HG03159 (cell line): Measurements from ENCODE around the gene TTC21A.

ENCODE experiments used
- ATAC-seq: cut with Tn5 transposase; IDR thresholded peaks from one replicate; pipeline ENCODE4 v1.9.1; 2021; ENCODE audit warnings: mild to moderate bottlenecking, moderate library complexity; ENCODE audit not compliant: unreplicated experiment

The TTC21A gene

GRCh38 chr3:39177708-39178332 is 70.3 kb downstream of the TTC21A start:
- no peak for ATAC-seq

- no peak for ATAC-seq
Measured at GRCh38 chr3:39178553-39178952, 71.1 kb downstream of the TTC21A start.

- ATAC-seq = no peak
Measured at GRCh38 chr3:39180183-39180545, 72.7 kb downstream of the TTC21A start.

- peak; percentile 94 for ATAC-seq
Measured at GRCh38 chr3:39180546-39181346, 73.3 kb downstream of the TTC21A start.

GRCh38 chr3:39181408-39182335 is 74.2 kb downstream of the TTC21A start:
- ATAC-seq = no peak

GRCh38 chr3:39183211-39184080 is 76.0 kb downstream of the TTC21A start:
- no peak for ATAC-seq

GRCh38 chr3:39184081-39184967 is 76.8 kb downstream of the TTC21A start:
- ATAC-seq = no peak

GRCh38 chr3:39184968-39185285 is 77.4 kb downstream of the TTC21A start:
- no peak for ATAC-seq

- ATAC-seq = no peak
Measured at GRCh38 chr3:39185326-39185958, 78.0 kb downstream of the TTC21A start.

GRCh38 chr3:39185959-39186691 is 78.6 kb downstream of the TTC21A start:
- no peak for ATAC-seq

- no peak for ATAC-seq
Measured at GRCh38 chr3:39186692-39187151, 79.2 kb downstream of the TTC21A start.

- ATAC-seq = no peak
Measured at GRCh38 chr3:39187372-39188155, 80.1 kb downstream of the TTC21A start.
